Lung (tissue), 12 donors: Measurements from ENCODE around the gene RILP. TPM values are rescaled to one million over a fixed set of nuclear protein-coding genes. Genes with fewer than 3 reads are reported as not detected.

Source experiments
- ATAC-seq: fragments of 200-7000 bp; cut with Tn5 transposase; one replicate; pipeline ENCODE4 v1.9.1; 2020; ENCODE audit warnings: moderate number of reproducible peaks; ENCODE audit not compliant: insufficient read depth, low FRiP score
- DNase-seq, 3 donors: peaks; one replicate each; pipeline ENCODE4 v3.0.0-alpha.2; 2013 to 2017
- H3K27ac ChIP-seq, 2 donors: one replicate each; pipeline ENCODE4 v1.5.1; 2013; ENCODE audit warnings: mild to moderate bottlenecking in 2 of 2, moderate library complexity in 2 of 2, control low read depth in 1 of 2, inconsistent platforms in 1 of 2, low read depth in 1 of 2, low read length in 1 of 2
- H3K27me3 ChIP-seq, 3 donors: one replicate each; pipeline ENCODE4 v1.5.1; 2013; ENCODE audit warnings: low read length in 2 of 3; ENCODE audit not compliant: control insufficient read depth in 3 of 3, insufficient read depth in 3 of 3
- H3K36me3 ChIP-seq, 4 donors: one replicate each; pipeline ENCODE4 v1.5.1; 2013; ENCODE audit warnings: low read length in 4 of 4, mild to moderate bottlenecking in 1 of 4, moderate library complexity in 1 of 4; ENCODE audit not compliant: control insufficient read depth in 4 of 4, insufficient read depth in 4 of 4
- H3K4me1 ChIP-seq, 5 donors: one replicate each; pipeline ENCODE4 v1.5.1; 2013; ENCODE audit warnings: low read length in 5 of 5, mild to moderate bottlenecking in 2 of 5, moderate library complexity in 1 of 5; ENCODE audit not compliant: control insufficient read depth in 5 of 5, insufficient read depth in 5 of 5
- H3K4me3 ChIP-seq: one replicate; pipeline ENCODE4 v1.5.1; 2013; ENCODE audit warnings: mild to moderate bottlenecking, control low read depth, moderate library complexity
- H3K9ac ChIP-seq, 2 donors: one replicate each; pipeline ENCODE4 v1.5.1; 2013; ENCODE audit warnings: low read length in 2 of 2, control low read depth in 1 of 2; ENCODE audit not compliant: insufficient read depth in 1 of 2
- H3K9me3 ChIP-seq, 4 donors: one replicate each; pipeline ENCODE4 v1.5.1; 2013; ENCODE audit warnings: low read length in 3 of 4, mild to moderate bottlenecking in 1 of 4, moderate library complexity in 1 of 4; ENCODE audit not compliant: control insufficient read depth in 4 of 4, insufficient read depth in 3 of 4
- WGBS, 2 donors: extraction: QIAGEN DNeasy Blood & Tissue Kit; methylation state at CpG; one replicate each; pipeline ENCODE4 v1.1.7; 2013; 5-methylcytosine and 5-hydroxymethylcytosine counted together
- polyA plus RNA-seq, 2 donors: library from polyadenylated mRNA; stranded (reverse); fragments of 200-250 nt; gene quantifications; one replicate each; pipeline ENCODE4 v1.2.1, GENCODE V29; 2013
- total RNA-seq, 2 donors: library from RNA; depleted of rRNA in 1 of 2; stranded (reverse); fragments of >200 nt in 1 of 2; gene quantifications; one replicate each; pipeline ENCODE4 v1.2.1, GENCODE V29; 2014 to 2021
- TF ChIP-seq, protein P1 (sequence below): IDR thresholded peaks from 2 replicates; pipeline ENCODE4 v1.5.1; 2012; ENCODE audit warnings: mild to moderate bottlenecking; ENCODE audit errors: control extremely low read depth, extremely low read depth
- donor health status: control.
- donor health status: control.
- donor health status: Bipolar disorder and iron deficiency.
- donor health status: healthy.
- donor health status: DM: yes; HTN: yes; CAD: no.

The RILP gene
- total and polyA plus RNA-seq, 4 donors: 23.1 to 46.3 (median 32.4) TPM

DNA sequence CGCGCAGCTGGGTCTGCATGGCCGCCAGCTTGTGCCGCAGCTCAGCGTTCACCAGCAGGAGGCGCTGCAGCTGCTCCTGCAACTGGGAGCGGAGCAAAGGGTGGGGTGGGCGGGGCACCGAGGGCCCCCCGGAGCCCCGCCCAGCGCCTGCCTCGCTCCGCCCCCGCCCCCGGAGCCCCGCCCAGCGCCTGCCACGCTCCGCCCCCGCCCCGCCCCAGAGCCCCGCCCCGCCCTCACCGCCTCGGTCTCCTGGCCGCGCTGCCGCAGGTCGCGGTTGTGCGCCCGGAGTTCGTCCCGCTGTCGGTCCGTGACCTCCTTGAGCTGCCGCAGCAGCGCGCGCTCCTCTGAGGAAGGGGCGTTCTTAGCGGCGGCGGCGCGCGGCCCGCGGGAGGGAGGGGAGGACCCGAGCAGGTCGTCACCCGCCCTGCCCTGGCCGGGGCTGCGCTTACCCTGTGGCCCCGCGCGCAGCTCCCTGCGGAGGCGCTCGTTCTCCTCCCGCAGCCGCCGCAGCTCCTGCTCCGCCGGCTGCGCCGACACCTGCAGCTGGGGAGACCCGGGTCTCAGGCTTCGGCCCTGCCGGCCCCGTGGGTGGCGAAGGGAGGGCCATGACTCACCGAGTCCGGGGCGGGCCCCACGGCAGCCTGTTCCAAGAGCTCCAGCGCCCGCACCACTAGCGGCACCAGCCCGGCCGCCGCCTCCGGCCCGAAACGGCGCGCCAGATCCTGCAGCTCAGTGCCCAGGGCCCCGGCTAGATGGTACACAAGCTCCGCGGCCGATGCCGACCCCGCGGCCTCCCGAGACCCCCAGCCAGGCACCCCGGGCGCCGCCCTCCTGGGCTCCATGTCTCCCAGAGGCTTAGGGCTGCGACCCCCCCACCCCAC lies 463 bp downstream of the RILP start:
- TF ChIP-seq, protein P1, sequence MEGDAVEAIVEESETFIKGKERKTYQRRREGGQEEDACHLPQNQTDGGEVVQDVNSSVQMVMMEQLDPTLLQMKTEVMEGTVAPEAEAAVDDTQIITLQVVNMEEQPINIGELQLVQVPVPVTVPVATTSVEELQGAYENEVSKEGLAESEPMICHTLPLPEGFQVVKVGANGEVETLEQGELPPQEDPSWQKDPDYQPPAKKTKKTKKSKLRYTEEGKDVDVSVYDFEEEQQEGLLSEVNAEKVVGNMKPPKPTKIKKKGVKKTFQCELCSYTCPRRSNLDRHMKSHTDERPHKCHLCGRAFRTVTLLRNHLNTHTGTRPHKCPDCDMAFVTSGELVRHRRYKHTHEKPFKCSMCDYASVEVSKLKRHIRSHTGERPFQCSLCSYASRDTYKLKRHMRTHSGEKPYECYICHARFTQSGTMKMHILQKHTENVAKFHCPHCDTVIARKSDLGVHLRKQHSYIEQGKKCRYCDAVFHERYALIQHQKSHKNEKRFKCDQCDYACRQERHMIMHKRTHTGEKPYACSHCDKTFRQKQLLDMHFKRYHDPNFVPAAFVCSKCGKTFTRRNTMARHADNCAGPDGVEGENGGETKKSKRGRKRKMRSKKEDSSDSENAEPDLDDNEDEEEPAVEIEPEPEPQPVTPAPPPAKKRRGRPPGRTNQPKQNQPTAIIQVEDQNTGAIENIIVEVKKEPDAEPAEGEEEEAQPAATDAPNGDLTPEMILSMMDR: peak; percentile 98
- Histone ChIP-seq H3K9ac (no peak overlapping the region), H3K4me3 (peak overlapping the region; percentile 56), H3K9me3 (no peaks in the 10 kb centered on the region), H3K36me3 (peaks cover 22 to 39% (median 38%) of the 10 kb centered on the region in 4 donors), H3K27ac (peak overlapping the region; percentile 98 to 99), H3K4me1 (peaks cover 3 to 32% (median 20%) of the 10 kb centered on the region in 5 donors), H3K27me3 (no peaks in the 10 kb centered on the region)
- peak; percentile 93 to 97 (median 96) for DNase-seq
- WGBS, 2 donors: 0% methylated on average over 61 to 100 of the region's 100 CpGs
- ATAC-seq: peak; percentile 76

GRCh38 chr17:1648173-1648962 lies 1.3 kb downstream of the RILP start:
- Histone ChIP-seq H3K9me3 (no peaks in the 10 kb centered on the region), H3K4me3 (peak overlapping the region; percentile 35), H3K27ac (peak overlapping the region; percentile 94 to 95), H3K4me1 (peaks cover 3 to 40% (median 21%) of the 10 kb centered on the region in 5 donors), H3K27me3 (no peaks in the 10 kb centered on the region), H3K36me3 (peaks cover 13 to 31% (median 29%) of the 10 kb centered on the region in 4 donors), H3K9ac (peak overlapping the region in 1 of 2 donors; percentile 32)
- WGBS, 2 donors: 4 to 5% methylated on average over 44 to 54 of the region's 54 CpGs
- ATAC-seq: no peak
- TF ChIP-seq, protein P1: no peak
- DNase-seq: peak; percentile 50 to 66 (median 56)

DNA sequence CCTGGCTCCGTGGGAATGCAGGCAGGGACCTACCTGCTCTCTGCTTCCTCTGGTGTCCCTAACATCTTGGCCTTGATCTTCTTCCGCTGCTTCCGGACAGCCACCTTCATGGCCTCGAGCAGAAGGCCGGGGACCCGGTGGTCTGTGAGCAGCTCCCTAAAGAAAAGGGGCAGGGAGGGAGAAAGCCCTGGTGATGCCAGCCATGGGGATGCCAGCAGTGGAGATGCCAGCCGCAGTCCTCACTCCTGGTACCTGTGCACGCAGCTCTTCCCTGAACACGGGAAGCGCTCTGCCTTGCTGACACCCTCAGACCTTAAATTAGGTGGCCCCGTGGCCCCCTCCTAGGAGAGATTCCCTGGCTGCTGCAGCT lies 1.9 kb downstream of the RILP start:
- TF ChIP-seq, protein P1: no peak
- H3K4me1 ChIP-seq: peaks cover 3 to 40% (median 22%) of the 10 kb centered on the region in 5 donors
- WGBS, 2 donors: 58 to 78% methylated on average over 10 to 11 of the region's 11 CpGs

More for the DNA sequence above, 1.9 kb downstream of the RILP start:
- Histone ChIP-seq H3K4me3 (no peak overlapping the region), H3K36me3 (peaks cover 9 to 25% (median 24%) of the 10 kb centered on the region in 4 donors), H3K27me3 (no peaks in the 10 kb centered on the region), H3K9me3 (no peaks in the 10 kb centered on the region), H3K9ac (no peak overlapping the region), H3K27ac (peak overlapping the region; percentile 94 to 95)
- no peak for ATAC-seq
- DNase-seq: no peak
